Measurements from ENCODE around the gene C6orf136. TPM values are rescaled to one million over a fixed set of nuclear protein-coding genes. Genes with fewer than 3 reads are reported as not detected.

The C6orf136 gene
- total and polyA plus RNA-seq, 8 donors: 10.7 to 18.1 (median 15.2) TPM

GRCh38 chr6:30696432-30696831 lies 49.5 kb downstream of the C6orf136 start:
- Histone ChIP-seq H3K27ac (no peak overlapping the region), H3K36me3 (no peaks in the 10 kb centered on the region), H3K27me3 (no peaks in the 10 kb centered on the region), H3K4me3 (no peak overlapping the region), H3K4me1 (peaks cover 0 to 11% of the 10 kb centered on the region in 2 donors), H3K9me3 (no peaks in the 10 kb centered on the region)
- intact Hi-C loops (cut with DNase I): no loop called here
- ATAC-seq (no peak), DNase-seq (no peak)
- TF ChIP-seq CTCF (IDR thresholded peaks at IDR 0.05): no peak

DNA sequence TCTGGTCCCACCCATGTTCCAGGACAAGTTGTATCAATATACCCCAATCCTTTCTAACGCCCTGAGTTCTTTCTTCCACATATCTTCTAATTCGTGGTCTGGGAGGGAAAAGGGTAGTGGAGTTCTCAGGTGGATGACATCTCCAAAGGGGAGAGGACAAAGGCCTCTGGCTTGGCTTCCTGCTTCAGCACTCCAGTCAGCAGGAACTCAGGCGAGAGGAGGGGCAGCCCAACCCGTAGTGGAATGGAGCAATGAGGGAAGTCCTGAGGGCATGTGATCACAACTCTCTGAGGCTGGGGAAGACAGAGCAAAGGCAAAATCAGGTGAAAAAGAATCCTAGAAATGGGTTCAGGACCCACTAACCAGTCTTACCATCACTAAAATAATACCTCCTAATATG lies 53.4 kb downstream of the C6orf136 start:
- no peaks in the 10 kb centered on the region for H3K9me3 ChIP-seq
- DNase-seq: no peak
- intact Hi-C loops (cut with DNase I): no loop called here

More for the DNA sequence above, 53.4 kb downstream of the C6orf136 start:
- no peak for TF ChIP-seq CTCF (IDR thresholded peaks at IDR 0.05)
- peak overlapping the region in 1 of 2 donors; percentile 18 for H3K27ac ChIP-seq
- peaks cover 0 to 27% of the 10 kb centered on the region in 2 donors for H3K36me3 ChIP-seq
- peaks cover 0 to 21% of the 10 kb centered on the region in 2 donors for H3K4me1 ChIP-seq
- ATAC-seq: peak; percentile 87
- H3K27me3 ChIP-seq: no peaks in the 10 kb centered on the region
- no peak overlapping the region for H3K4me3 ChIP-seq

Other genes starting within 250 kb of the C6orf136 start
- gene HLA-E, start 157.6 kb upstream of the C6orf136 start, total RNA-seq: 100 to 1,000 TPM; 440 to 636 TPM
- gene HLA-E, start 157.6 kb upstream of the C6orf136 start, polyA plus RNA-seq (ENCODE audit: insufficient read length in 6 of 6): 100 to 1,000 TPM; 184 to 210 (median 196) TPM
- 10 to 100 TPM; 52.5 to 61.0 TPM for gene GNL1, start 90.6 kb upstream of the C6orf136 start, total RNA-seq
- gene GNL1, start 90.6 kb upstream of the C6orf136 start, polyA plus RNA-seq (ENCODE audit: insufficient read length in 6 of 6): 100 to 1,000 TPM in 4 of 6 donors, 10 to 100 TPM in 2; 96.5 to 108 (median 106) TPM
- gene PRR3, start 89.8 kb upstream of the C6orf136 start, total RNA-seq: 10 to 100 TPM in 1 of 2 donors, 1 to 10 TPM in 1; 5.7 to 10.1 TPM
- 10 to 100 TPM; 34.5 to 44.1 (median 37.9) TPM for gene PRR3, start 89.8 kb upstream of the C6orf136 start, polyA plus RNA-seq (ENCODE audit: insufficient read length in 6 of 6)
- 10 to 100 TPM; 37.9 to 47.6 TPM for gene ABCF1, start 75.7 kb upstream of the C6orf136 start, total RNA-seq
- 10 to 100 TPM; 60.2 to 75.1 (median 62.1) TPM for gene ABCF1, start 75.7 kb upstream of the C6orf136 start, polyA plus RNA-seq (ENCODE audit: insufficient read length in 6 of 6)
- 10 to 100 TPM; 44.9 to 71.1 TPM for gene PPP1R10, start 29.9 kb upstream of the C6orf136 start, total RNA-seq
- gene PPP1R10, start 29.9 kb upstream of the C6orf136 start, polyA plus RNA-seq (ENCODE audit: insufficient read length in 6 of 6): 10 to 100 TPM; 47.1 to 59.3 (median 49.6) TPM
- 10 to 100 TPM; 36.6 to 54.7 TPM for gene MRPS18B, start 29.3 kb upstream of the C6orf136 start, total RNA-seq
- 10 to 100 TPM; 41.2 to 50.5 (median 43.5) TPM for gene MRPS18B, start 29.3 kb upstream of the C6orf136 start, polyA plus RNA-seq (ENCODE audit: insufficient read length in 6 of 6)
- gene ATAT1, start 20.3 kb upstream of the C6orf136 start, total RNA-seq: 10 to 100 TPM in 1 of 2 donors, 1 to 10 TPM in 1; 8.6 to 10.6 TPM
- gene ATAT1, start 20.3 kb upstream of the C6orf136 start, polyA plus RNA-seq (ENCODE audit: insufficient read length in 6 of 6): 10 to 100 TPM; 52.2 to 73.0 (median 64.2) TPM
- 10 to 100 TPM; 23.8 to 28.1 TPM for gene DHX16, start 25.9 kb downstream of the C6orf136 start, total RNA-seq
- gene DHX16, start 25.9 kb downstream of the C6orf136 start, polyA plus RNA-seq (ENCODE audit: insufficient read length in 6 of 6): 10 to 100 TPM; 34.0 to 43.4 (median 41.8) TPM
- gene PPP1R18, start 39.5 kb downstream of the C6orf136 start, total RNA-seq: 100 to 1,000 TPM in 1 of 2 donors, 10 to 100 TPM in 1; 51.8 to 117 TPM
- gene PPP1R18, start 39.5 kb downstream of the C6orf136 start, polyA plus RNA-seq (ENCODE audit: insufficient read length in 6 of 6): 10 to 100 TPM; 36.7 to 54.4 (median 42.4) TPM
- 10 to 100 TPM; 13.1 to 17.4 TPM for gene NRM, start 43.9 kb downstream of the C6orf136 start, total RNA-seq
- 10 to 100 TPM; 36.9 to 55.1 (median 41.1) TPM for gene NRM, start 43.9 kb downstream of the C6orf136 start, polyA plus RNA-seq (ENCODE audit: insufficient read length in 6 of 6)
- gene MDC1, start 70.1 kb downstream of the C6orf136 start, total RNA-seq: 10 to 100 TPM; 28.2 to 38.6 TPM
- gene MDC1, start 70.1 kb downstream of the C6orf136 start, polyA plus RNA-seq (ENCODE audit: insufficient read length in 6 of 6): 10 to 100 TPM; 43.5 to 53.6 (median 49.9) TPM
- 100 to 1,000 TPM; 409 to 602 TPM for gene TUBB, start 73.2 kb downstream of the C6orf136 start, total RNA-seq
- 1,000 to 10,000 TPM; 1,093 to 1,665 (median 1,153) TPM for gene TUBB, start 73.2 kb downstream of the C6orf136 start, polyA plus RNA-seq (ENCODE audit: insufficient read length in 6 of 6)
- 100 to 1,000 TPM; 148 to 206 TPM for gene FLOT1, start 95.6 kb downstream of the C6orf136 start, total RNA-seq
- gene FLOT1, start 95.6 kb downstream of the C6orf136 start, polyA plus RNA-seq (ENCODE audit: insufficient read length in 6 of 6): 100 to 1,000 TPM; 115 to 135 (median 124) TPM
- gene IER3, start 97.4 kb downstream of the C6orf136 start, total RNA-seq: 10 to 100 TPM; 36.1 to 77.0 TPM
- gene IER3, start 97.4 kb downstream of the C6orf136 start, polyA plus RNA-seq (ENCODE audit: insufficient read length in 6 of 6): 10 to 100 TPM in 5 of 6 donors, 1 to 10 TPM in 1; 5.5 to 38.8 (median 12.9) TPM
- 100 to 1,000 TPM in 1 of 2 donors, 10 to 100 TPM in 1; 77.9 to 148 TPM for gene DDR1, start 237.4 kb downstream of the C6orf136 start, total RNA-seq
- gene DDR1, start 237.4 kb downstream of the C6orf136 start, polyA plus RNA-seq (ENCODE audit: insufficient read length in 6 of 6): 10 to 100 TPM; 79.5 to 99.9 (median 90.0) TPM

Data from left lung (tissue), 10 donors.